ENCODE results near the gene MACF1. TPM values are rescaled to one million over a fixed set of nuclear protein-coding genes. Genes with fewer than 3 reads are reported as not detected.
A peak's percentile ranks its signal among the peaks of the same experiment; 100 is the strongest.

The MACF1 gene
- total and polyA plus RNA-seq, 2 donors from 2014 or later, result 65.7 to 387 TPM

DNA sequence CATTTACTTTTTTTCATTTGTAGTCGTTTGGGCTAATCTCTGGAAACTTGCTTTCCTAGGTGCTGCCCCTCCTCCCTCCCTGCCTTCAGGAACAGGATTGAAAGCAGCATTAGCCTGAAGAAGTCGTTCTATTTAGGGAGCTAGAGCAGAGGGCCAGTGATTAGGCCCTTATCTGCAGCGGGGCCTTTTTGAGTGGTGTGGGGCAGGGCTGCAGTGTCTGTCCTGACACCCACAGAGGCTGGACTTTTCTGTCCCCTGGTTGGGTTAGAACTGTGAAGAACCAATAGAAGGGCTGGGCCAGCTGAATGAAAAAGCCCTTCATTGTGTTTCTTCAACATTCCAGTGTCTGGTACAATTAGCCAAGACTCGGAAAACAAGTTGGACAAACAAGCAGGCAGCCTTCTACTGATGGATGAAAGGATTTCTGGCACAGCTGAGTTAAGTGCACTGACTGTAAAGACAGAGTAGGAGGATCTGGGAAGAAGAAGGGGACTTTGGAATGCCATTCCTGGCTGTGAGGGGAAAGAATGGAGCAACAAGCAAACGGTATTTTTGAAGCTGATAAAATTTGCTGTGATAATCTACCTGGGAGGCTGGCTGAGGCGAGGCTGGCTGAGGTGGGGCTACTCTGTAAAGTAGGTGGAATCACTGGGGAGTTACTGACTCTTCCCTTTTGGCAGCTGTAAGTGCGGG is 9.7 kb downstream of the MACF1 start:
- DNase-seq, result peak in 2 of 5 donors; percentile 58 to 64
- Histone ChIP-seq H3K9me3 (ENCODE audit: control insufficient read depth in 2 of 3, insufficient read depth in 1 of 3, low read length in 3 of 3) (no peaks in the 10 kb centered on the region), H3K4me3 (ENCODE audit: low read length in 3 of 3) (no peak overlapping the region), H3K27ac (ENCODE audit: low read depth in 2 of 2, low read length in 2 of 2) (peak overlapping the region; percentile 9 to 32), H3K4me1 (ENCODE audit: control insufficient read depth in 2 of 3, insufficient read depth in 2 of 3, low read depth in 1 of 3, low read length in 3 of 3) (peaks cover 3 to 33% (median 22%) of the 10 kb centered on the region in 3 donors), H3K27me3 (ENCODE audit: control insufficient read depth, insufficient read depth, low read length) (no peaks in the 10 kb centered on the region), H3K36me3 (ENCODE audit: control insufficient read depth in 2 of 3, insufficient read depth in 3 of 3, low read length in 3 of 3) (no peaks in the 10 kb centered on the region), H3K9ac (ENCODE audit: low read length in 3 of 3) (peak overlapping the region in 1 of 3 donors; percentile 17)
- no peak for TF ChIP-seq CTCF (IDR thresholded peaks at IDR 0.05; ENCODE audit: borderline replicate concordance, extremely low read depth, insufficient read depth)
- intact Hi-C loops (cut with DNase I), result no loop called here
- no peak for FAIRE-seq

- Histone ChIP-seq H3K4me3 (ENCODE audit: low read length in 3 of 3) (no peak overlapping the region), H3K27me3 (ENCODE audit: control insufficient read depth, insufficient read depth, low read length) (no peaks in the 10 kb centered on the region), H3K4me1 (ENCODE audit: control insufficient read depth in 2 of 3, insufficient read depth in 2 of 3, low read depth in 1 of 3, low read length in 3 of 3) (peaks cover 3 to 33% (median 22%) of the 10 kb centered on the region in 3 donors), H3K27ac (ENCODE audit: low read depth in 2 of 2, low read length in 2 of 2) (peak overlapping the region; percentile 29 to 32), H3K9me3 (ENCODE audit: control insufficient read depth in 2 of 3, insufficient read depth in 1 of 3, low read length in 3 of 3) (no peaks in the 10 kb centered on the region), H3K36me3 (ENCODE audit: control insufficient read depth in 2 of 3, insufficient read depth in 3 of 3, low read length in 3 of 3) (no peaks in the 10 kb centered on the region), H3K9ac (ENCODE audit: low read length in 3 of 3) (no peak overlapping the region)
- intact Hi-C loops (cut with DNase I), result no loop called here
- no peak for TF ChIP-seq CTCF (IDR thresholded peaks at IDR 0.05; ENCODE audit: borderline replicate concordance, extremely low read depth, insufficient read depth)
- FAIRE-seq (no peak), DNase-seq (no peak)
These were observed 10.2 kb downstream of the MACF1 start for GRCh38 chr1:39214714-39214997.

DNA sequence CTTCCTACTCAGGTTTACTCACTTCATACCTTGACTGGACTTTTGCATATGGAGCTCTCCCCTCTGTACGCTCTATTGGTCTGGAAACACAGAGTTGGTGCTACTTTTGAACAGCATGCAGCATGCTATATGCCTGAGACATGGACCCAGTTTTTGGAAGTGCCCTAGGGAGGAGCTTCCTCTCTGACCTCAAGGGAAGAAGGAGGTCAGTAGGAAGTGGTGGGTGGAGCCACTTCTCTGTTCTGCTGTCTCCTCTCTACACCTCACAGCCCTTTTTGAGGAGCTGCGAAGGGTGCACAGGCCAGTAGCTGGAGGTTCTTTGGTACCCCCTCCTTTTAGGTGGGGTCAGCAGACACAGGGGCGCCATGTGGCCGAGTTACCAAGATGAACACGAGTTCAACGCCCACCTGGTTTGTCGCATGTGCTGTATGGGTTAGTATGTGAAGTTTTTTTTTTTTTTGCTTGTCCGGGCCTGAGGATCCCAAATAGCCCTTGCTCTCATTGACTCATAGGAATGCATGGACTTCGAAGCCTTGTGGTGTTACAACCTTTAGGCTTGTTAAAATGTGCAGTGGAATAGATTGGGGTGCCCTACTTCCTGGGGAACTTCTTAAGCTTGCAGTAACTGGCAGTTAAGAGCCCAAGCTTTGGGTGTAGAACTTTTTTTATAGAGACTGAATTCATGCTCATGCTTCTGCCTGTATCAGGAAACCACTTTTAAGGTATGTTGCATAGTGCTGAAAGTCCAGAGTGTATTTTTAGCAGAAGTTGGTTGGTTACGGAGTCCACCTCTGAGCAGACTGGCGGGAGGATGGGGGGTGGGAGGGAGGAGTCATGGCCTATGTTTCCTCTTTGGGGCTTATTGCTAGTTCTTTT is 10.7 kb downstream of the MACF1 start:
- Histone ChIP-seq H3K9me3 (ENCODE audit: control insufficient read depth in 2 of 3, insufficient read depth in 1 of 3, low read length in 3 of 3) (no peaks in the 10 kb centered on the region), H3K9ac (ENCODE audit: low read length in 3 of 3) (no peak overlapping the region), H3K4me1 (ENCODE audit: control insufficient read depth in 2 of 3, insufficient read depth in 2 of 3, low read depth in 1 of 3, low read length in 3 of 3) (peaks cover 3 to 33% (median 22%) of the 10 kb centered on the region in 3 donors), H3K4me3 (ENCODE audit: low read length in 3 of 3) (no peak overlapping the region), H3K27ac (ENCODE audit: low read depth in 2 of 2, low read length in 2 of 2) (peak overlapping the region; percentile 29 to 32), H3K36me3 (ENCODE audit: control insufficient read depth in 2 of 3, insufficient read depth in 3 of 3, low read length in 3 of 3) (no peaks in the 10 kb centered on the region), H3K27me3 (ENCODE audit: control insufficient read depth, insufficient read depth, low read length) (no peaks in the 10 kb centered on the region)
- intact Hi-C loops (cut with DNase I), result no loop called here
- no peak for FAIRE-seq
- DNase-seq, result peak in 2 of 5 donors; percentile 27 to 55
- TF ChIP-seq CTCF (IDR thresholded peaks at IDR 0.05; ENCODE audit: borderline replicate concordance, extremely low read depth, insufficient read depth), result no peak

All from kidney (tissue), 14 donors.